ENCODE measurements around the gene RASGRP1. TPM values are rescaled to one million over a fixed set of nuclear protein-coding genes. Genes with fewer than 3 reads are reported as not detected.
A peak's percentile ranks its signal among the peaks of the same experiment; 100 is the strongest.

The RASGRP1 gene
- total RNA-seq, 2 donors from 2014 or later: 7.0 to 8.8 TPM

DNA sequence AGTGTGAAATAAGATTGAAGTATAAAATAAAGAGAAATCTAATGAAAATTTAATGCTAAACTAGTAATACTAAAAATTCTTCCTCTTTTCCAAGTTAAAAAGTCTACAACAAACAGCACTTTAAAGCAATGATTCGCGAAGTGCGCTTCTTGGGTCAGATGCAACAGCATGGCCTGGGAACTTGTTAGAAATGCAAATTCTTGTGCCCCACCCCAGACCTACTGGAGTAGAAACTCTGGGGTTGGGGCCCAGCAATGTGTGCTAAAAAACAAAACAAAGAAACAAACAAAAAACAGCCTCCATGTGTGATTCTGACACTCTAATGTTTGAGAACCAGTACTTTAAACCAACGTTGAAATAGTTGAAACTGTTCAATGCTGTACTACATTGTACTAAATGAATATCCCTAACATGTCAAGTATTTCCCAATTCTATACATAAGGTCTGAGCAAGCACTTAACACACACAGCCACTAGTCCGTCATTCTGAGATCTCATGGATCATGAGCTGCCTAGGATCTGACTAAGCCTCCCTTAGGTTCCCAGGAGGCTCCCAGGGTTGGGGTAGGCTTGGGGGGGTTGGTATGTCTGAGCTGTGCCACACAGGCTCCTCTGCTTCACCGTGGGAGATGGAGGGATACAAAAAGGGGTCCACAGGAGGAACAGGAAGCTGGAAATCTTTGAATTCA, 6.1 kb downstream of the RASGRP1 start:
- H3K4me1 ChIP-seq (ENCODE audit: control insufficient read depth, insufficient read depth, low read length): peaks cover 23% of the 10 kb centered on the region
- no peak overlapping the region for H3K27ac Mint-ChIP-seq
- H3K9ac ChIP-seq (ENCODE audit: extremely low read depth, low read length, poor library complexity, severe bottlenecking): no peak overlapping the region
- no peaks in the 10 kb centered on the region for H3K9me3 Mint-ChIP-seq
- no peak overlapping the region for H3K27ac ChIP-seq (ENCODE audit: low read depth, low read length)
- TF ChIP-seq, protein P1, sequence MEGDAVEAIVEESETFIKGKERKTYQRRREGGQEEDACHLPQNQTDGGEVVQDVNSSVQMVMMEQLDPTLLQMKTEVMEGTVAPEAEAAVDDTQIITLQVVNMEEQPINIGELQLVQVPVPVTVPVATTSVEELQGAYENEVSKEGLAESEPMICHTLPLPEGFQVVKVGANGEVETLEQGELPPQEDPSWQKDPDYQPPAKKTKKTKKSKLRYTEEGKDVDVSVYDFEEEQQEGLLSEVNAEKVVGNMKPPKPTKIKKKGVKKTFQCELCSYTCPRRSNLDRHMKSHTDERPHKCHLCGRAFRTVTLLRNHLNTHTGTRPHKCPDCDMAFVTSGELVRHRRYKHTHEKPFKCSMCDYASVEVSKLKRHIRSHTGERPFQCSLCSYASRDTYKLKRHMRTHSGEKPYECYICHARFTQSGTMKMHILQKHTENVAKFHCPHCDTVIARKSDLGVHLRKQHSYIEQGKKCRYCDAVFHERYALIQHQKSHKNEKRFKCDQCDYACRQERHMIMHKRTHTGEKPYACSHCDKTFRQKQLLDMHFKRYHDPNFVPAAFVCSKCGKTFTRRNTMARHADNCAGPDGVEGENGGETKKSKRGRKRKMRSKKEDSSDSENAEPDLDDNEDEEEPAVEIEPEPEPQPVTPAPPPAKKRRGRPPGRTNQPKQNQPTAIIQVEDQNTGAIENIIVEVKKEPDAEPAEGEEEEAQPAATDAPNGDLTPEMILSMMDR (conservative IDR thresholded peaks at IDR 0.05): peak; percentile 18
- no peak overlapping the region for H3K4me3 ChIP-seq (ENCODE audit: low read length)
- no peak overlapping the region for H3K4me3 Mint-ChIP-seq
- WGBS, 2 experiments (ENCODE audit: insufficient coverage in 1 of 2, insufficient read length in 1 of 2): 96 to 100% methylated on average over 4 to 6 of the region's 6 CpGs
- no peaks in the 10 kb centered on the region for H3K9me3 ChIP-seq (ENCODE audit: control insufficient read depth, low read length)
- H3K27me3 ChIP-seq (ENCODE audit: control insufficient read depth, insufficient read depth, low read length, poor library complexity, severe bottlenecking): peaks cover 22% of the 10 kb centered on the region
- peaks cover 69% of the 10 kb centered on the region for H3K4me1 Mint-ChIP-seq
- peaks cover 5% of the 10 kb centered on the region for H3K36me3 Mint-ChIP-seq (ENCODE audit: low read depth)
- H3K27me3 Mint-ChIP-seq (ENCODE audit: insufficient read depth): peaks cover 15% of the 10 kb centered on the region
- DNase-seq: no peak
- peaks cover 7% of the 10 kb centered on the region for H3K36me3 ChIP-seq (ENCODE audit: control insufficient read depth, insufficient read depth, low read length)

DNA sequence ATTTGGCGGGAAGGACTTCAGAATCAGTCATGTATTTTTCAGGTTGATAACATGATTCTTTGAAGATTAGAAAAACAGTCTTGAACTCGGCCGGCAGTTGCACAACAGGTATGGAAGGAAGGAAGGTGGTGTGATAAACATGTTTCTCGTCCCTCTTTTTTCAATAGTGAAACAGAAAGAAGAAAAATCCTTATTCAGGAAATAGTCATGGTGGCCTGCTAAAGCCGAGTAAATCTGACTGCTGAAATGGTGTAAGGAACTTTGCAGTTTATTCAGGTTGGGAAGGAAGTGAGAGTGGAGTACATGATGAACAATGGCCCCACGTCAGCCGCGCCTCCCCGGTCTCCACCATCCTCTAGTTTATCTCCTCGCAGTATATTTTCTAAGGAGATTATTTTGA, 6.7 kb downstream of the RASGRP1 start:
- DNase-seq: no peak
- Histone ChIP-seq H3K4me1 (ENCODE audit: control insufficient read depth, insufficient read depth, low read length) (peaks cover 23% of the 10 kb centered on the region), H3K9me3 (ENCODE audit: control insufficient read depth, low read length) (no peaks in the 10 kb centered on the region), H3K27ac (ENCODE audit: low read depth, low read length) (no peak overlapping the region), H3K36me3 (ENCODE audit: control insufficient read depth, insufficient read depth, low read length) (peaks cover 7% of the 10 kb centered on the region), H3K9ac (ENCODE audit: extremely low read depth, low read length, poor library complexity, severe bottlenecking) (no peak overlapping the region), H3K27me3 (ENCODE audit: control insufficient read depth, insufficient read depth, low read length, poor library complexity, severe bottlenecking) (peaks cover 16% of the 10 kb centered on the region), H3K4me3 (ENCODE audit: low read length) (no peak overlapping the region)
- H3K9me3 Mint-ChIP-seq: no peaks in the 10 kb centered on the region
- peaks cover 5% of the 10 kb centered on the region for H3K36me3 Mint-ChIP-seq (ENCODE audit: low read depth)
- TF ChIP-seq, protein P1 (conservative IDR thresholded peaks at IDR 0.05): no peak
- WGBS, 2 experiments (ENCODE audit: insufficient coverage in 1 of 2, insufficient read length in 1 of 2): 93 to 97% methylated on average over 3 to 6 of the region's 10 CpGs
- peaks cover 69% of the 10 kb centered on the region for H3K4me1 Mint-ChIP-seq
- no peak overlapping the region for H3K4me3 Mint-ChIP-seq
- peaks cover 9% of the 10 kb centered on the region for H3K27me3 Mint-ChIP-seq (ENCODE audit: insufficient read depth)
- H3K27ac Mint-ChIP-seq: no peak overlapping the region

DNA sequence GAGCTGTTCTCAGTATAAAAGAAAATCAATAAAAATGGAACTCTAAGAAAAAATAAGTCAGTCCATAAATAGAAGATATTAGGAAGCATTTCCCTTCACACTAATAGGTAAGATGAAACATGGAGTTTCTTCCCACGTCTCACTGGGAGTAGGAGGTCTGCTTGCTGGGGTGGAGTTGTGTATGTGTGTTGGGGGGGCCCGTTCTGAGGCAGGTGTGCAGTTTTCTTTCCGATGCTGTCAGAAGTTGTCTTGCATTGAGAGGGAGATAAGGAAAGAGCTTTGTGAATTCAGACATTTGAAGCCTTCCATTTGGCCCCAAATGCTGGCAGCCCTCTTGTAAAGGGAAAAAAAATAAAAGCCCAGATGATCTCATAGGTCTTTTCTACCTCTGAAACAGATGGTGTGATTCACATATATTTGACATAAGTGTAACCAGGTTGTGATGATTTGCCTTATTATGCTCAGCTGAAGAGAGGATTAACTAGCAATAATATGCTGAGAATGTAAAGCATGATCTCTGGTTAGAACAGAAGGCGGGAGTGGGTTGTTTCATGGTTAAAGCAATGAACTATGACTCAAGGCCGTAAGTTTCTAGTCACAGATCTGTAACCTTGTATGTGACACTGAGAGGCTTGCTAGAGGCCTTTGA, 8.8 kb downstream of the RASGRP1 start:
- H3K27me3 ChIP-seq (ENCODE audit: control insufficient read depth, insufficient read depth, low read length, poor library complexity, severe bottlenecking): no peaks in the 10 kb centered on the region
- TF ChIP-seq, protein P1 (conservative IDR thresholded peaks at IDR 0.05): no peak
- H3K4me1 ChIP-seq (ENCODE audit: control insufficient read depth, insufficient read depth, low read length): peaks cover 33% of the 10 kb centered on the region
- H3K4me1 Mint-ChIP-seq: peaks cover 76% of the 10 kb centered on the region
- no peak overlapping the region for H3K27ac Mint-ChIP-seq
- no peaks in the 10 kb centered on the region for H3K9me3 ChIP-seq (ENCODE audit: control insufficient read depth, low read length)
- WGBS, 2 experiments (ENCODE audit: insufficient coverage in 1 of 2, insufficient read length in 1 of 2): 88 to 93% methylated on average over 2 to 5 of the region's 5 CpGs
- peaks cover 5% of the 10 kb centered on the region for H3K36me3 Mint-ChIP-seq (ENCODE audit: low read depth)
- H3K36me3 ChIP-seq (ENCODE audit: control insufficient read depth, insufficient read depth, low read length): peaks cover 7% of the 10 kb centered on the region
- no peak overlapping the region for H3K9ac ChIP-seq (ENCODE audit: extremely low read depth, low read length, poor library complexity, severe bottlenecking)
- H3K4me3 ChIP-seq (ENCODE audit: low read length): no peak overlapping the region
- H3K9me3 Mint-ChIP-seq: no peaks in the 10 kb centered on the region
- no peak for DNase-seq
- H3K4me3 Mint-ChIP-seq: no peak overlapping the region
- H3K27me3 Mint-ChIP-seq (ENCODE audit: insufficient read depth): peaks cover 1% of the 10 kb centered on the region
- no peak overlapping the region for H3K27ac ChIP-seq (ENCODE audit: low read depth, low read length)
